LHCN-M2 (cell line): Measurements from ENCODE around the gene IFI27L1. TPM values are rescaled to one million over a fixed set of nuclear protein-coding genes. Genes with fewer than 3 reads are reported as not detected.
A peak's percentile ranks its signal among the peaks of the same experiment; 100 is the strongest.
"Not testable (repeated sequence)": the region's sequence is repeated elsewhere in the genome, so short reads cannot be mapped to it uniquely, and the experiment has no call there.

Experiments
- DNase-seq: peaks from one replicate; pipeline ENCODE4 v3.0.0-alpha.2; 2012; ENCODE audit warnings: low read depth
- total RNA-seq: library from RNA; depleted of rRNA; stranded (reverse); fragments of >200 nt; gene quantifications from 2 replicates; pipeline ENCODE4 v1.2.3, GENCODE V29; 2014

The IFI27L1 gene
- total RNA-seq, 1 experiment from 2014 or later, result 31.2 TPM

GRCh38 chr14:94048691-94049624 is 32.2 kb upstream of the IFI27L1 start:
- no peak for DNase-seq

GRCh38 chr14:94049625-94050023 is 31.5 kb upstream of the IFI27L1 start:
- no peak for DNase-seq

GRCh38 chr14:94050231-94050880 is 30.8 kb upstream of the IFI27L1 start:
- DNase-seq, result no peak

DNA sequence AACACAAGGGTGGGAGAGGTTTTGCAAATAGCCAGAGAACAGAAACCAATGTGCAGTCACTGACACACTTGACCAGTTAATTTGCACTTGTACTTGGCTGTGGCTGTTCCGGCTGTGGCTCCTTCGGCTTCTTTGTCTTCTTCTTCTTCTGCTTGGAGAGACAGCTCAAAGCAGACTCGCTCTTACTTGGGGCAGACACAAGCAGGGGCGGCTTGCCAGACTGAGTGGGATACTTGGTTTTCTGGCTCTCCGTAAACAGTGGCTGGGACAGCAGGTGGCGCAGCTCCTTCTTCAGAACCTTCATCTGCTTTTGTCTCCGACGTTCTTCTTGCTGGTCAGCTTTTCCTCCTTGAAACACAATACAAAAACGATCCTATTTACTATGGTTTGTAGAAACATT is 30.0 kb upstream of the IFI27L1 start:
- no peak for DNase-seq

GRCh38 chr14:94051779-94052178 is 29.3 kb upstream of the IFI27L1 start:
- no peak for DNase-seq

DNA sequence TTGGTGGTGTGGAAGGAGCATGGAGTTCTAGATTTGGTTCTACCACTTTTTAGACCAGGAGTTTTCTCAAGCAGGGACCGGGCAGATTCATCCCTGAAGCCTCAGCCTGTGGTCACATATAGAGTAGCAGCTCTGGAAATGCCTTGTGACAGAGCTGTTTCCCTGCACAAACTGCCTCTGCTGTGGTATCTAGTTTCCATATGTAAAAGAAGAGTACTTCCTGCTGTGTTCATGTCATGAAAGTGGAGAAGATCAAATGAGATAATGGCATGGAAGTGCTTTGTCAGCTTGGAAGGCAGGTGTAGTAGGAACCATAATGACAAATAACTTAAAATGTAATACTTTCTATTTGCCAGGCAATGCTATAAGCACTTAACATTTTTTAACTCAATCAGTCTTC is 28.9 kb upstream of the IFI27L1 start:
- DNase-seq, result no peak

GRCh38 chr14:94052662-94053061 is 28.4 kb upstream of the IFI27L1 start:
- DNase-seq, result no peak

GRCh38 chr14:94054401-94054800 is 26.7 kb upstream of the IFI27L1 start:
- no peak for DNase-seq

DNA sequence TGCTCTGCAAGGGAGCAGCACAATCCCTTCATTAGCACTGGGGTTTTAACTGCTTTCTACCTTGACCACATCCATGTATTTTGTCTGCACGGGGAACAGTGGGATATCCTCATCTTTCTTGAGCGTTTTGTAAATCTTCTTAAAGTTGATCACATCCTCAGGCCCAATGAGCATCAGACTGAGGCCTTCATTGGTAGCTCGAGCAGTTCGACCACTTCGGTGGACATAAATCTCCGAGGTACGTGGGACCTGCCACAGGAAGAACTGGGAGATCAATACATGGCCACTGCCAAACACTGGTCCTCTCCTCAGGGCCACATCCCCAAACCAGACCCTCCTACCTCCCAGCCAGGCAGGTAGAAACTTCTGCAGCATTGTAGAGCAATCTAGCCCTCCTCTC is 26.2 kb upstream of the IFI27L1 start:
- no peak for DNase-seq

DNA sequence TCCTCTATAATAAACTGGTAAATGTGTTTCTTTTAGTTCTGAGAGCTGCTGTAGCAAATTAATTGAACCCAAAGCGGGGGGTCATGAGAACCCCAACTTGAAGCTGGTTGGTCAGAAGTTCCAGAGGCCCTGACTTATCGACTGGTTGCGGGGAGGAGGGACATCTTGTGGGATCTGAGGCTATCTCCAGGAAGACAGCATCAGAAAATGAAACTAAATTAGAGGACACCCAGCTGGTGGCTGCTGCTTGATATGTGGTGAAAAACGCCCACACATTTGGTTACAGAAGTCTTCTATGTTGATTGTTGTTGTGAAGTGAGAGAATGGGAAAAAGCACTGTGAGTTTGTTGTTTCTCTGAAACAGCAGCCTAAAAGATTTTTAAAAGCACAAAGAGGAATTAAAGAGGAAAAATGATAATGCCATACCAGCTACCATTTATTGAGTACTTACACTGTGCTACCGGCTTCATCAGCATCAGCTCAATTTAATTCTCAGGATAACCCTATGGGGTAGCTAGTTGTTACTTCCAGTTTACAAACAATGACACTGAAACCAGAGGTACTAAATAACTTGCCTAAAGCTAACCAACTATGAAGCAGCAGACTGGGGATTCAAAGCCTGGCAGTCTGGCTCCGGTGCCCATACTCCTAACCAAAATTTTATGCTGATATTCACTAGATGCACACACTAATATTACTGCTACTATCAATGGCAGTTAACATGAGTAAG is 24.4 kb upstream of the IFI27L1 start:
- DNase-seq, result no peak

DNA sequence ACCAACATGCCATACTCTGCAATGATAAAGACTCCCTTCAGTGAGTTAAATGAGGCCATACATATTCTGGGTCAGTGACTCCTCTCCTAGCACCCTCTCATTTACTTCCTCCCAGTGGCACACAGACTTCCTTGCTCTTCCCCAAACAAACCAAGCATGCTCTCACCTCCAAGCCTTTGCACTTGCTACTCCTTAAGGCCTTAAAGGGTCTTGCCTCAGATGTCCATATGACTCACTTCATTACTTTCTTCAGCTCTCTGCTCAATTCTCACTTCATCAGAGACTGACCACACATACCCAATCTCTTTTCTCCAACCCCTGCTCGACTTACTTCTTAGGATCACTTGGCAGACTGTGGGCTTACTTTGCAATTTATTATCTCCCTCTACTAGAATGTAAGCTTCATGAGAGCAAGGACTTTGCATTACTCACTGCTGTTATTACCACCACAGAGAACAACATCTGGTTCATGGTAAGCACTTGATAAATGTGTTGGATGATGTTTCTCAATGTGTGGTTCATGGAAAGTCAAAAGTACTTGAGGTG is 22.9 kb upstream of the IFI27L1 start:
- DNase-seq, result no peak

- no peak for DNase-seq
Observed at GRCh38 chr14:94058674-94059138, 22.4 kb upstream of the IFI27L1 start.

DNA sequence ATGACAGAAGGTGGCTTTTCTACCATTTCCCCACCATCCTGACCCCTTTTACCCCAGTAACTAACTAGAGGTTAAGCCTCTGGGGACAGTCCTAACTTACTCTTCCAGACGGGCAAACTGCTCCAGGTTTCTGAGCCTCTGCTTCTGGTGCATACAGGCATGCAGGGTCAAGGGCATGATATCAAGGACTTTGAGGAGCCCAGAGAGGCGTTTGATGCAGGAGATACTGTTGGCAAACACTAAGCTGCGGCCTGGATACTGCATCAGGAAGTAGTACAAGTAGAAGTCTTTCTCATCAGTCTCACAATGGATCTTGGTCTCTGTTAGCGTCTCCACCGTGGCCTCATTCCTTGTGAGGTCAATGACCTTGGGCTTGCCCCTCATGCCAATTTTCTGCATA is 21.1 kb upstream of the IFI27L1 start:
- DNase-seq, result no peak

DNA sequence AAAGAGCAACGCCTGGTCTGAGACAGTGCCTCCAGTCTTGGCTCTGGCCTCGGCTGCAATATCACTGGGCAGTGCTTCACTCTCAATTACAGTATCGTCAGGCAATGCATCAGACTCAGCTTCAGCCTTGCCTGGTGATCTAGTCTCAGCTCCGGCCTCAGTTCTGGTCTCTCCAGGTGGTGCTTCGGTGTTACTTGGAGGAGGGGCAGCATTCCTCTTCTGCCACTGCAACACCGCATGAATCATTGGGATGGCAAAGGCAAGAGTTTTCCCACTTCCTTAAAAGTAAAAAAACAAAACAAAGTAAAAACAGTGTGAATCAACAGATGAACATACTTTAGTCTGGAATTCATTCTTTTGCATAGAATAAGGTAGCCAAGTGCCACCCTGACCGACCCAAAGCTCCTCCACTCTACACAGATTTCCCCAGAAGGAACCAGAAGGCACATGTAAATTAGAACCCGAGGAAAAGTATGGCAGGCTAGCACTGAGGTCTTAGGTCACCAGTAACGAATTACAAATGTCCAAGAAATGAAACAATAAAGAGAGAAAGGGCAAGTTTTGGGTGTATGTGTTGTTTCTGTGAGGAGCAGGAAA is 18.7 kb upstream of the IFI27L1 start:
- peak; percentile 45 for DNase-seq

GRCh38 chr14:94066089-94066676 is 14.9 kb upstream of the IFI27L1 start:
- DNase-seq, result no peak

- not testable (repeated sequence) for DNase-seq
Observed at GRCh38 chr14:94072076-94072475, 9.0 kb upstream of the IFI27L1 start.

GRCh38 chr14:94074534-94074933 is 6.6 kb upstream of the IFI27L1 start:
- DNase-seq, result no peak

GRCh38 chr14:94075008-94075407 is 6.1 kb upstream of the IFI27L1 start:
- no peak for DNase-seq

- DNase-seq, result no peak
Observed at GRCh38 chr14:94077111-94077821, 3.8 kb upstream of the IFI27L1 start.

- DNase-seq, result no peak
Observed at GRCh38 chr14:94077823-94078222, 3.3 kb upstream of the IFI27L1 start.
